ENCODE measurements around the gene KCNG2. TPM values are rescaled to one million over a fixed set of nuclear protein-coding genes. Genes with fewer than 3 reads are reported as not detected.

KCNG2 gene
- total RNA-seq, 2 experiments from 2014 or later, result not detected

DNA sequence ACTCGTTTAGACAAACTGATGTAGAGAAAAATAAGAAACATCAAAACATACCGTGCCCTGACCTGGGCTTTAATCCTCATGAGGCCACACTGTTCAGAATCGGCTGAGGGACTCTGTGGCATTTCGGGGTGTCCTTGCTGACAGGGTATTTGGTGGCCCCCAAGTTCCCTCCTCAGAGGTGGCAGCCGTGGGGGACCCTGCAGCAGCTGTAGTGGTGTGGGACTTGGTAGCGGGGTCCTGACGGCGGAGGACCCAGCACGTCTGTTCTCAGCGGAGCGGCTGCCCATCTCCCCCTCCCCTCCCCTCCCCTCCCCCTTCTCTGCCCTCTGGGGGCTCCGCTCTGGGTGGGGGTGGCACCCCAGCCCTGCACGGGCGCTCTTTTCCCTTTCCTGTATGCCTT lies 18.4 kb downstream of the KCNG2 start:
- TF ChIP-seq, protein P1, sequence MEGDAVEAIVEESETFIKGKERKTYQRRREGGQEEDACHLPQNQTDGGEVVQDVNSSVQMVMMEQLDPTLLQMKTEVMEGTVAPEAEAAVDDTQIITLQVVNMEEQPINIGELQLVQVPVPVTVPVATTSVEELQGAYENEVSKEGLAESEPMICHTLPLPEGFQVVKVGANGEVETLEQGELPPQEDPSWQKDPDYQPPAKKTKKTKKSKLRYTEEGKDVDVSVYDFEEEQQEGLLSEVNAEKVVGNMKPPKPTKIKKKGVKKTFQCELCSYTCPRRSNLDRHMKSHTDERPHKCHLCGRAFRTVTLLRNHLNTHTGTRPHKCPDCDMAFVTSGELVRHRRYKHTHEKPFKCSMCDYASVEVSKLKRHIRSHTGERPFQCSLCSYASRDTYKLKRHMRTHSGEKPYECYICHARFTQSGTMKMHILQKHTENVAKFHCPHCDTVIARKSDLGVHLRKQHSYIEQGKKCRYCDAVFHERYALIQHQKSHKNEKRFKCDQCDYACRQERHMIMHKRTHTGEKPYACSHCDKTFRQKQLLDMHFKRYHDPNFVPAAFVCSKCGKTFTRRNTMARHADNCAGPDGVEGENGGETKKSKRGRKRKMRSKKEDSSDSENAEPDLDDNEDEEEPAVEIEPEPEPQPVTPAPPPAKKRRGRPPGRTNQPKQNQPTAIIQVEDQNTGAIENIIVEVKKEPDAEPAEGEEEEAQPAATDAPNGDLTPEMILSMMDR (IDR thresholded peaks at IDR 0.05), result no peak
- ChIA-PET CTCF (no interaction called here), POLR2A (no interaction called here)
- H3K4me1 Mint-ChIP-seq (ENCODE audit: low read depth), result peaks cover 4% of the 10 kb centered on the region
- H3K36me3 Mint-ChIP-seq (ENCODE audit: low read depth), result no peaks in the 10 kb centered on the region
- intact Hi-C loops (cut with micrococcal nuclease), result no loop called here
- no peak overlapping the region for H3K27ac Mint-ChIP-seq
- no peaks in the 10 kb centered on the region for H3K27me3 Mint-ChIP-seq
- no peak overlapping the region for H3K4me3 Mint-ChIP-seq
- ATAC-seq (no peak), DNase-seq (no peak)
- H3K9me3 Mint-ChIP-seq, result no peaks in the 10 kb centered on the region

DNA sequence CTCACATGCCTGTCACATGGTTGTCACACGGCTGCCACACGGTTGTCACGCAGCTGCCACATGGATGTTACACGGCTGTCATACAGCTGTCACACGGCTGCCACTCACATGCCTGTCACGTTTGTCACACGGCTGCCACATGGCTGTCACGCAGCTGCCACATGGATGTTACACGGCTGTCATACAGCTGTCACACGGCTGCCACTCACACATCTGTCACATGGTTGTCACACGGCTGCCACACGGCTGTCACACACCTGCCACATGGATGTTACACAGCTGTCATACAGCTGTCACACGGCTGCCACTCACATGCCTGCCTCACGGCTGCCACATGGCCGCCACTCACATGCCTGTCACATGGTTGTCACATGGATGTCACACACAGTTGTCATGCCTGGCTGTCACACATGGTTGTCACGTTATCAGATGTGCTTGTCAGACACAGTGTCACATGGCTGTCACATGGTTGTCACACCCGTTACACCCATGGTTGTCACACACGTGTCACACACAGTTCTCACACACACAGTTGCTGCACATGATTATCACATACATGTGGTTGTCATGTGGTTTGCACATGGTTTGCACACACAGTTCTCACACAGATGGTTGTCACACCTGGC lies 19.4 kb downstream of the KCNG2 start:
- TF ChIP-seq, protein P1 (IDR thresholded peaks at IDR 0.05), result no peak
- H3K4me3 Mint-ChIP-seq, result no peak overlapping the region
- ATAC-seq (no peak), DNase-seq (no peak)
- POLR2A ChIA-PET, result no interaction called here
- no peaks in the 10 kb centered on the region for H3K9me3 Mint-ChIP-seq
- intact Hi-C loops (cut with micrococcal nuclease), result no loop called here
- H3K27ac Mint-ChIP-seq, result no peak overlapping the region
- H3K36me3 Mint-ChIP-seq (ENCODE audit: low read depth), result no peaks in the 10 kb centered on the region
- H3K27me3 Mint-ChIP-seq, result no peaks in the 10 kb centered on the region
- peaks cover 4% of the 10 kb centered on the region for H3K4me1 Mint-ChIP-seq (ENCODE audit: low read depth)
- CTCF ChIA-PET, result no interaction called here

DNA sequence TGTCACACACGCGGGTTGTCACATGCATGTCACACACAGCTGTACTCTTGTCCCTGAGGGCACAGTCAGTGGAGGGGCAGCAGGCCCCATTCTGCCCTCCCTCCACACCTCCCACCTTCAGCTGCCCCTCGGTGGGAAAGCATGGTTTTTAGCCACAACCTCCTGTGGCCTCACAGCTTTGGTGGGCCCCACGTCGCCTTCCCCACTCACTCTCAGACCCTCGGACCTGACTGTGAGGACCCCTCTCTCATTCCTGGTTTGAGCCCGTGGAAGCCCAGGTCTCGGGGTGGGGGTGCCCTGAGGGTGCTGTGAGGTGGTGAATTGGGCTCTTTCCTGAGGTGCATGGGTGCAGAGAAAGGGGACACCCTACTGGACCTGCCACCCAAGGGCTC lies 19.9 kb downstream of the KCNG2 start:
- CTCF ChIA-PET, result no interaction called here
- peaks cover 4% of the 10 kb centered on the region for H3K4me1 Mint-ChIP-seq (ENCODE audit: low read depth)
- TF ChIP-seq, protein P1 (IDR thresholded peaks at IDR 0.05), result no peak
- H3K9me3 Mint-ChIP-seq, result no peaks in the 10 kb centered on the region
- ATAC-seq (no peak), DNase-seq (no peak)
- intact Hi-C loops (cut with micrococcal nuclease), result no loop called here
- no peak overlapping the region for H3K4me3 Mint-ChIP-seq
- H3K27me3 Mint-ChIP-seq, result no peaks in the 10 kb centered on the region
- H3K27ac Mint-ChIP-seq, result no peak overlapping the region
- POLR2A ChIA-PET, result no interaction called here
- H3K36me3 Mint-ChIP-seq (ENCODE audit: low read depth), result no peaks in the 10 kb centered on the region

DNA sequence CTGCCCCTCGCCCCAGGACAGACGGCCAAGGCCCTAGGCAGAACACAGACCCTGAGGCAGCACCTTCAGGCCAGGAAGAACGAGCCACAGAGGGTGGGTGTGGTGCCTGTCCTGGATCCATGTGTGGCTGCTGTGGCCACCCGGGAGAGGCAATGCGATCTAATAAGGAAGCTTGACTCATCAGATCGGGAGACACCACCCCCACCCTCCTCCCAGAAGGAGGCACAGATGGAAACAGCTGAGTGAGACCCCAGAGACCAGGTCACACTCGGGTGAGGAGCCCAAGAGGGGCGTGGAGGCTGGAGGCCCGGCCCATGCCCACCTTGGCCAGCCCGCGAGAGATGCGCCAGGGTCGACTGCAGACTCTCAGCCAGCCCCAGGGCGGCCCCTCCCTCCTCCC lies 20.3 kb downstream of the KCNG2 start:
- CTCF ChIA-PET, result no interaction called here
- H3K4me1 Mint-ChIP-seq (ENCODE audit: low read depth), result peaks cover 4% of the 10 kb centered on the region
- no peaks in the 10 kb centered on the region for H3K9me3 Mint-ChIP-seq
- TF ChIP-seq, protein P1 (IDR thresholded peaks at IDR 0.05), result no peak
- intact Hi-C loops (cut with micrococcal nuclease), result no loop called here
- no peaks in the 10 kb centered on the region for H3K36me3 Mint-ChIP-seq (ENCODE audit: low read depth)
- POLR2A ChIA-PET, result no interaction called here
- H3K4me3 Mint-ChIP-seq, result no peak overlapping the region
- DNase-seq (no peak), ATAC-seq (no peak)
- H3K27ac Mint-ChIP-seq, result no peak overlapping the region
- no peaks in the 10 kb centered on the region for H3K27me3 Mint-ChIP-seq

DNA sequence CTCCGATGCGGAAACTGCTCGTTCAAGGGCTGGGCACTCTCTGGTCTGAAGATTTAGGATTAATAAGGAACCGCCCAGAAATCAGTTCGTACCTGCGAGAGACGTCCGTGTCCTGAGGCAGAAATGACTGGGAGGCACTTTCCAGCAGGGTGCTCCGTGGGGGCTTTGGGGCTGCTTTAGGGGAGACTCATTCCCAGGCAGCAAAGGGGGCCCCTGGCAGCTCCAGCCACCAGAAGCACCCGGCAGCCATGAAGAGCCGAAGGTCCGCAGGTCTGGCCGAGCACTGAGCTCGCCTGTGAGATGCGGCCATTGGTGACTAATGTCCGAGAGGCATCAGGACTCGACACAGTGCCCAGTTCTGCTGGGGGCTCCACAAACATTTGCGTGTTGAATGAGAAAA lies 20.9 kb downstream of the KCNG2 start:
- intact Hi-C loops (cut with micrococcal nuclease), result no loop called here
- H3K36me3 Mint-ChIP-seq (ENCODE audit: low read depth), result no peaks in the 10 kb centered on the region
- ChIA-PET POLR2A (no interaction called here), CTCF (no interaction called here)
- no peak for DNase-seq
- no peak overlapping the region for H3K27ac Mint-ChIP-seq
- ATAC-seq, result no peak
- H3K4me3 Mint-ChIP-seq, result no peak overlapping the region
- H3K27me3 Mint-ChIP-seq, result no peaks in the 10 kb centered on the region
- TF ChIP-seq, protein P1 (IDR thresholded peaks at IDR 0.05), result no peak
- peaks cover 4% of the 10 kb centered on the region for H3K4me1 Mint-ChIP-seq (ENCODE audit: low read depth)
- H3K9me3 Mint-ChIP-seq, result no peaks in the 10 kb centered on the region
